EH (cell line): ENCODE results near the gene NPM3.

Experiments used
- DNase-seq: peaks from one replicate; pipeline ENCODE4 v3.0.0-alpha.2; 2015; ENCODE audit warnings: low read depth

Gene NPM3

DNA sequence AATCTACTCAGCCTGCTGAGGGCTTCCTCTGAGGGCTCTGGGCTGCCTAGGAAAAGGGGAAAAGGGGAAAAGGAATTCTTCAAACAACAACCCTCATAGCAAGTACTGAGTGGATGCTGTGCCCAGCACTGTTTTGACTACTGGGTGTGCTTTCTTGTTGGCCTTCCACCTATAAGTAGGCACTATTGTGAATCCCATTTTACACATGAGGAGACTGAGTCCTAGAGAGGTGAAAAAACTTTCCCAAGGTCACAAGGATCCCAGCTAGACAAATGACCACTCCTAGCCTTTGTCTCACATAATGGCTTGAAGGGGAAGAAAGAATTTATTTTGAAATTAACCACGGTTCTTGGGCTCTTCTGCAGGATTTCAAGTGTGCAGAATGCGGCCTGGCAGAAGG, 24.4 kb downstream of the NPM3 start:
- no peak for DNase-seq

DNA sequence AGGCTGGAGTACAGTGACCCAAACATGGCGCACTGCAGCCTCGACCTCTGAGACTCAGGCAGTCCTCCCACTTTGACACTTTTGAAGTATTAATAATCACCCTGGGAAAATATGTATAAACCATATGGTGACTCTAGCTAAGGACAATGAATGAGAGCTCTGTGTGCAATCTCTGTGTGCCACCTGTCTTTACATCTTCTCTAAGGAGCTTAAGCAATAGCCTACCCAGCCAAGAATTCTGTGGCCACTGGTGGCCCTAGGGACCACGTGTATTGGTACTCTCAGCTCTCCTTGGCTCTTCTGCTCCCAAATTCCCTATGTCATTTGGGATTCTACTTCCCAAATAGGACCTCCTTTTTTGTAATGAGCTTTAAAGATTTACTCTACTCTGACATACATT, 31.0 kb downstream of the NPM3 start:
- no peak for DNase-seq

DNA sequence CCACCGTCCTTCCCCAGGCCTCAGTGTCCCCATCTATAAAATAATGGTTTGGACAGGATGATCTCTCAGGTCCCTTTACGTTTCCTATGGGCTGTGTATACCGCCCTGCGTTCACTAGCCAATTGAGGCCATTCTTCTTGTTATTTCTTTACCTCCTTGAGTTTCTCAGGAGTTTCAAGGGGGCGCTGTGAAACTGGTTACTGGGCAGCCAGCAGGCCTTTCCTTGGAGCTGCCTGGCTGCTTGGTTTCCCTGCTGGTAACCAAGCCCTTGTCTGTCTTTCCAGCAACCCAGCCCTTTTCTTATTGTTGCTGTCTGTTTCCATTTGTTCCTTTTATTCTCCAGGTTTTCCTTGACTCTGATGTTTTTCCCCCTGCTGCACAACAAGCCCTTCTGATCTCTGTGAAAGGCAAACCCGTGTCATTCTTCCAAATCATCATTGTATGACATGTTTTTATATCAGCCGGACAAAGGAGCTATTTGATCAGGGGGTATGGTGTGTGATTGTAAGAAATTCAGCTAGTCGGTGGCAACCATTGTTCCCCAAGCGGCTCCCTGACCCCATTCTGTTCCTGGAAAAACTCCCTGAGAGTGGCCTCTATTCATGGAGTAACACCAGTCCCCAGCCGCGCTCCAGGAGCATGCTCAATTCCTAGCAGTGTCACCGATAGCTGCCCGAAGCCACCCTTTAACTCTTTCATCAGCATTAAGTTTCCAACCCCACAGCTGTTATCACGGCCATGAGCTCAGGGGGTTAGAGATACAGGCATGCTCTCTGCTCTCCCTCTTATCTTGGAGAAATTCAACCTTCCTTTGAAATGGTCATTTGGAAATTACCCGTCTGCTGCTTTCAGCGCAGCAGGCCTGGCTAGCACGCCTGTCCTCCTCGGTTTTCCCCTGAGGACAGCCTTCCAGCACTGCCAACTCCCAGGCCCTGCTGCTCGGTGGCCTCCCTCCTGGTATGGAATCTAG, 33.9 kb downstream of the NPM3 start:
- no peak for DNase-seq

DNA sequence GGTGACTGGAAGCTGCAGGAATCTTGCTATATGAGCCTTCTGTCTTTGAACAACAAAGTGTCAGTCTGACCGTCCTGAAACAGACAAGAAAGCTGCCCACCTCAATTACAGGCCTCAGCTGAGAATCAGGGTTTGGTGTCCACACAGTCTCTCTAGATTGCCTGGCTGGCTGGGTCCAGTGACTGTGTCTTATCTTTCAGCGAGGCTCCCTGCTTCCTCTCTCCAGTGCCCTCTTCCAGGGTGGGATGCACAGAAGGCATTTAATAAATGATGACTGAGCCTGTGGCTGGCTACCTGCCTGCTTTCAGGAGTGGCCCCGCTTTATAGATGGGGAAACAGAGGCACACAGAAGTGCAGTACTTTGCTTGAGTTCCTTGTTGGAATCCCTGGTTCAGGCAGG, 34.8 kb downstream of the NPM3 start:
- no peak for DNase-seq

DNA sequence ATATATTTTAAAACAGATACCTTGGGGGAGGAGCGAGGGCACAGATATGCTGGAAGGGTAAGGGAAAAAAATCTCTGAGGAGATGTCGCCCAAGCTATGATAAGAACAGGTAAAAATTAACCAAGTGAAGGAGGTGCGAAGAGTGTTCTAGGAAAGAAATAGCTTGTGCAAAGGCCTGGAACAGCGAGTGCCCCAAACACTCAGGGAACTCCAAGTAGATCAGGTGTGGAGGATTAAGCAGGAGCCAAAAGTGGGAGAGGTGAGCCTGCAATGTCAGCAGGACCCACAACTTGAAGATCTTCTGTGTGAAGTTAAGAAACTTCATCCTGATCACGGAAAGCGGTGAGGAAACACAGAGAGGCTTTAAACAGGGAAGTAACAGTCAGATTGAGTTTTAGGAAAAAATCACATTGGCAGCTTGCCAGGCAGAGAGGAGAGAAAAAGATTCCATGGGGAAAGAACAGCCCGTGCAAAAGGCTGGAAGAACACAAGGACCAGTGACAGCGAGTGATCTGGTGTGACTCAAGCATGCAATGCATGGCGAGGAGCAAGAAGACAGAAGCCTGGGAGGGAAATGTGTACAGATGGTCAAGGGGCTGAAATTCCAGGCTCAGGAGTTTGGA, 38.1 kb downstream of the NPM3 start:
- peak; percentile 8 for DNase-seq

DNA sequence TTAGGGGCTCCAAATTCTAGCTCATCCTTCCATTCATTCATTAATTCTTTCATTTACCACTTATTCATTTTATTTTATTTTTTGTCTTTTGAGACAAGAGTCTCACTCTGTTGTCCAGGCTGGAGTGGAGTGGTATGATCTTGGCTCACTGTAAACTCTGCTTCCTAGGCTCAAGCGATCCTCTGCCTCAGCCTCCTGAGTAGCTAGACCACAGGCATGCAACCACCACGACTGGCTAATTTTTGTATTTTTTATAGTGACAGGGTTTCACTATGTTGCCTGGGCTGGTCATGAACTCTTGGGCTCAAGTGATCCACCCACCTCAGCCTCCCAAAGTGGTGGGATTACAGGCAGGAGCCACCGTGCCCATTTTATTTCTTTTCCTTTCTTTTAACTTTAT, 39.0 kb downstream of the NPM3 start:
- peak; percentile 30 for DNase-seq

DNA sequence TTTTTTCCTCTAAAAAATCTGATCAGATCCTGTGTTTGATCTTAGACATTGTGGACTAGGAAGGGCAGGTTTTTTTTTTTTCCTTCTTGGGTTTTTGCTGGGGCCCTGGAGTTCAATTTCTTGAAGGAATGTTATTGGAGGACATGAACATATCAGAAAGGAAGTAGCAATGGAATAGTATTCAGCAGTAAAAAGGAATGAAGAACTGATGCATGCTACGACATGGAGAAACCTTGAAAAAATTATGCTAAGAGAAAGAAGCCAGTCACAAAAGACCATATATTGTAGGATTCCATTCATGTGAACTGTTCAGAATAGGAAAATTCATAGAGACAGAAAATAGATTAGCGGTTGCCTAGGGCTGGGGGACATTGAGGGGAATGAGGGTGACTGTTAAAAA, 41.3 kb downstream of the NPM3 start:
- no peak for DNase-seq

DNA sequence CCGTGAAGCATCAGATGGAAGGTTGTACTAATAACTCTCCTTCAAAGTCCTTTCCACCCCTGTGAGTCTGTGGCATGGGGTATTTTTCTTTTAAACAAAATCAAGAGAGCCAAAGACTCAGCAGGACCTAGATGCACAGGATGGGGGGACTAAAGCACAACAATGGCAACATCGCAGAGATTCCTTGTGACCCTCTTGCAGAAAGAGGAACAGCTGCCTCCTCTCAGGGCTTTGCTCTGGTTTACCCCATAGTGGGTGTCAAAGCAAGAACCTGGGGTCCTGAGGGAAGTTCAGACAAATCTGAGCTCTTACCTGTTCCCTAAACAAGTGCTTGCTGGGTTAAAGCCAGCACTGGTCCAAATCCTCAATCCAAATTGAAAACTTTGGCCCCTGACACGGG, 46.6 kb downstream of the NPM3 start:
- no peak for DNase-seq

DNA sequence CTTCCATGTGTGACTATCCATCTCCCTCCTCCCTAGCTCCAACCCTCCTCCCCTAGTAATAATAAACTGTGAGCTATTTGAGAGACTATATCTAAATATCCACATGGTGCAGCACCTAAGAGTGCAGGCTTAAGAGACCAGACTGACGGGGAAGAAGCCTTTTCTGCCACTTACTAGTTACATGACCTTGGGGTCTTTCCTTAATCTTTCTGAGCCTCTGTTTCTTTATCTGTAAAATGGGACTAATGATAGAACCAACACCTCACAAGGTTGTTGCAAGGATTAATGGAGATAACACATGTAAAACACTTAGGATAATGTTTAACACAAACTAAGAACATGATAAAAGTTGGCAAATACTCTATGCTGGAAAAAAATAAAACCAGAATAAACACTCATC, 51.1 kb downstream of the NPM3 start:
- DNase-seq = no peak
